ENCODE data around the gene LPAR3.

The LPAR3 gene

DNA sequence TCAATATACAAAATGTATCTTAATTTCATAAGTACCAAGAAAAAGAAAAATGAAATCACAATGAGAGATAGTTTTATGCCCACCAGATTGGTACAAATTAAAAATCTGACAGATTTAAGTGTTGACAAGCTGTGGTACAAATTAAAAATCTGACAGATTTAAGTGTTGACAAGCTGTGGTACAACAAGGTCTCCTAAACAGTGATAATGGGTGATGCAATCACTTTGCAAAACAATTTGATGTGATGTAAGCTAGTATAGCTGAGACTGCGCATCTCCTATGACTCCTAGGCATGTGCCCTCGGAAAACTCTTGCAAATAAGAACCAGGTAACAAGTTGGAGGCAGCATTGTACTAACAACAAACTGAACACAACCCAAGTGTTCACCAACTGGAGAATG is 100.6 kb downstream of the LPAR3 start:
- peak; percentile 61 for TF ChIP-seq SETDB1 (IDR thresholded peaks at IDR 0.05; ENCODE audit: insufficient read length, low read length)
- no peak for TF ChIP-seq BCL11A (tag by site-specific recombination; IDR thresholded peaks at IDR 0.05; ENCODE audit: low read depth)
- TF ChIP-seq TRIM28 (IDR thresholded peaks at IDR 0.05; ENCODE audit: borderline replicate concordance, low read length): peak; percentile 64; the same call in 1 of the 2 replicates
- TF ChIP-seq, protein P1, sequence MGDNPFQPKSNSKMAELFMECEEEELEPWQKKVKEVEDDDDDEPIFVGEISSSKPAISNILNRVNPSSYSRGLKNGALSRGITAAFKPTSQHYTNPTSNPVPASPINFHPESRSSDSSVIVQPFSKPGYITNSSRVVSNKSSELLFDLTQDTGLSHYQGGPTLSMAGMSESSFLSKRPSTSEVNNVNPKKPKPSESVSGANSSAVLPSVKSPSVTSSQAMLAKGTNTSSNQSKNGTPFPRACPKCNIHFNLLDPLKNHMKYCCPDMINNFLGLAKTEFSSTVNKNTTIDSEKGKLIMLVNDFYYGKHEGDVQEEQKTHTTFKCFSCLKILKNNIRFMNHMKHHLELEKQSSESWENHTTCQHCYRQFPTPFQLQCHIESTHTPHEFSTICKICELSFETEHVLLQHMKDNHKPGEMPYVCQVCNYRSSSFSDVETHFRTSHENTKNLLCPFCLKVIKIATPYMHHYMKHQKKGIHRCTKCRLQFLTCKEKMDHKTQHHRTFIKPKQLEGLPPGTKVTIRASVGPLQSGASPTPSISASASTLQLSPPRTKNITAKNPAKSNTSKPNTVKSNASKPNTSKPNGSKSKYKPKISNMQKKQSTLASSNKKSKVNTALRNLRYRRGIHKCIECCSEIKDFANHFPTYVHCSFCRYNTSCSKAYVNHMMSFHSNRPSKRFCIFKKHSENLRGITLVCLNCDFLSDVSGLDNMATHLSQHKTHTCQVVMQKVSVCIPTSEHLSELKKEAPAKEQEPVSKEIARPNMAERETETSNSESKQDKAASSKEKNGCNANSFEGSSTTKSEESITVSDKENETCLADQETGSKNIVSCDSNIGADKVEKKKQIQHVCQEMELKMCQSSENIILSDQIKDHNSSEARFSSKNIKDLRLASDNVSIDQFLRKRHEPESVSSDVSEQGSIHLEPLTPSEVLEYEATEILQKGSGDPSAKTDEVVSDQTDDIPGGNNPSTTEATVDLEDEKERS (tag by site-specific recombination; IDR thresholded peaks at IDR 0.05): 0 out of 2 replicates have a peak, but pooled peaks have one; percentile 23
- no peaks in the 10 kb centered on the region for H3K4me1 ChIP-seq (ENCODE audit: control insufficient read depth, insufficient read depth, low read length)
- ChIA-PET POLR2A (no interaction called here), CTCF (interaction anchor here (1.2 to 2.0 kb wide), 2 partner anchors 10 to 20 kb away, joined by 3 to 15 read pairs; no protein-coding TSS in a partner anchor)
- H3K9me3 ChIP-seq (ENCODE audit: control insufficient read depth, insufficient read depth, low read depth, low read length): no peaks in the 10 kb centered on the region
- H3K27ac ChIP-seq (ENCODE audit: extremely low read depth, low read depth, low read length): no peak overlapping the region
- H3K4me3 ChIP-seq (ENCODE audit: low read depth, low read length): no peak overlapping the region
- H3K36me3 ChIP-seq (ENCODE audit: control insufficient read depth in 2 of 2, insufficient read depth in 1 of 2, low read length in 2 of 2): no peaks in the 10 kb centered on the region

DNA sequence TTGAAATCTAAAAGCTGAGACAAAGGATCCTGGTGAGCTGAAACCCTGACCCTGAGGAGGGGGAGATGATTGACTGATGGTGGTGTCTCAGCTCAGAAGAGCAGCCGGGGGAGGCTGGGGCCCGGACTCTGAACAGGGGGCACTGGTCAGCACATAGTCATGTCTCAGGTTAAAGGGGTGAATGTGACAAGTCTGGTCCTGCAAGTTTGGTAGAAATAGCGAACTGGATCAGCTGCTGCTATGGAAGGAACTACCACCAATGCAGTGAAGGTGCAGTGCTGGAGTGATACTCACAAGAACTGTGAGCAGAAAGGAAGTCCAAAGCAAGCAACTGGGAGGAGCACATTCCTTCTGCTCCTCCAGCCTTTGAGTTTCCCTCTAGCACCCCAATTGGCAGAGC is 104.0 kb downstream of the LPAR3 start:
- TF ChIP-seq, protein P2, sequence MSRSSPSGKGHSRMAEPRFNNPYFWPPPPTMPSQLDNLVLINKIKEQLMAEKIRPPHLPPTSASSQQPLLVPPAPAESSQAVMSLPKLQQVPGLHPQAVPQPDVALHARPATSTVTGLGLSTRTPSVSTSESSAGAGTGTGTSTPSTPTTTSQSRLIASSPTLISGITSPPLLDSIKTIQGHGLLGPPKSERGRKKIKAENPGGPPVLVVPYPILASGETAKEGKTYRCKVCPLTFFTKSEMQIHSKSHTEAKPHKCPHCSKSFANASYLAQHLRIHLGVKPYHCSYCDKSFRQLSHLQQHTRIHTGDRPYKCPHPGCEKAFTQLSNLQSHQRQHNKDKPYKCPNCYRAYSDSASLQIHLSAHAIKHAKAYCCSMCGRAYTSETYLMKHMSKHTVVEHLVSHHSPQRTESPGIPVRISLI (tag by site-specific recombination; IDR thresholded peaks at IDR 0.05): no peak
- no peak for TF ChIP-seq ZFP3 (tag by site-specific recombination; IDR thresholded peaks at IDR 0.05; ENCODE audit: low read depth)
- no peak for TF ChIP-seq ZNF501 (tag by site-specific recombination; IDR thresholded peaks at IDR 0.05)
- no peak for TF ChIP-seq HOXC10 (CRISPR knock-in tag; IDR thresholded peaks at IDR 0.05)
- no peak for TF ChIP-seq ZBTB17 (tag by site-specific recombination; IDR thresholded peaks at IDR 0.05)
- no peak for TF ChIP-seq ZNF76 (tag by site-specific recombination; IDR thresholded peaks at IDR 0.05; ENCODE audit: borderline replicate concordance, low read depth)
- no peak for TF ChIP-seq ZNF626 (tag by site-specific recombination; IDR thresholded peaks at IDR 0.05)
- no peak for TF ChIP-seq REPIN1 (tag by site-specific recombination; IDR thresholded peaks at IDR 0.05; ENCODE audit: low read depth)
- TF ChIP-seq, protein P3, sequence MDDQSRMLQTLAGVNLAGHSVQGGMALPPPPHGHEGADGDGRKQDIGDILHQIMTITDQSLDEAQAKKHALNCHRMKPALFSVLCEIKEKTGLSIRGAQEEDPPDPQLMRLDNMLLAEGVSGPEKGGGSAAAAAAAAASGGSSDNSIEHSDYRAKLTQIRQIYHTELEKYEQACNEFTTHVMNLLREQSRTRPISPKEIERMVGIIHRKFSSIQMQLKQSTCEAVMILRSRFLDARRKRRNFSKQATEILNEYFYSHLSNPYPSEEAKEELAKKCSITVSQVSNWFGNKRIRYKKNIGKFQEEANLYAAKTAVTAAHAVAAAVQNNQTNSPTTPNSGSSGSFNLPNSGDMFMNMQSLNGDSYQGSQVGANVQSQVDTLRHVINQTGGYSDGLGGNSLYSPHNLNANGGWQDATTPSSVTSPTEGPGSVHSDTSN (CRISPR knock-in tag; IDR thresholded peaks at IDR 0.05): no peak
- no peak for TF ChIP-seq ZNF2 (tag by site-specific recombination; IDR thresholded peaks at IDR 0.05)
- TF ChIP-seq, protein P4, sequence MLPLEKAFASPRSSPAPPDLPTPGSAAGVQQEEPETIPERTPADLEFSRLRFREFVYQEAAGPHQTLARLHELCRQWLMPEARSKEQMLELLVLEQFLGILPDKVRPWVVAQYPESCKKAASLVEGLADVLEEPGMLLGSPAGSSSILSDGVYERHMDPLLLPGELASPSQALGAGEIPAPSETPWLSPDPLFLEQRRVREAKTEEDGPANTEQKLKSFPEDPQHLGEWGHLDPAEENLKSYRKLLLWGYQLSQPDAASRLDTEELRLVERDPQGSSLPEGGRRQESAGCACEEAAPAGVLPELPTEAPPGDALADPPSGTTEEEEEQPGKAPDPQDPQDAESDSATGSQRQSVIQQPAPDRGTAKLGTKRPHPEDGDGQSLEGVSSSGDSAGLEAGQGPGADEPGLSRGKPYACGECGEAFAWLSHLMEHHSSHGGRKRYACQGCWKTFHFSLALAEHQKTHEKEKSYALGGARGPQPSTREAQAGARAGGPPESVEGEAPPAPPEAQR (tag by site-specific recombination; IDR thresholded peaks at IDR 0.05): no peak
- TF ChIP-seq ZNF664 (tag by site-specific recombination; IDR thresholded peaks at IDR 0.05): no peak
- no peak for TF ChIP-seq ZNF600 (tag by site-specific recombination; IDR thresholded peaks at IDR 0.05)
- TF ChIP-seq ZNF585B (tag by site-specific recombination; IDR thresholded peaks at IDR 0.05): no peak
- TF ChIP-seq, protein P5, sequence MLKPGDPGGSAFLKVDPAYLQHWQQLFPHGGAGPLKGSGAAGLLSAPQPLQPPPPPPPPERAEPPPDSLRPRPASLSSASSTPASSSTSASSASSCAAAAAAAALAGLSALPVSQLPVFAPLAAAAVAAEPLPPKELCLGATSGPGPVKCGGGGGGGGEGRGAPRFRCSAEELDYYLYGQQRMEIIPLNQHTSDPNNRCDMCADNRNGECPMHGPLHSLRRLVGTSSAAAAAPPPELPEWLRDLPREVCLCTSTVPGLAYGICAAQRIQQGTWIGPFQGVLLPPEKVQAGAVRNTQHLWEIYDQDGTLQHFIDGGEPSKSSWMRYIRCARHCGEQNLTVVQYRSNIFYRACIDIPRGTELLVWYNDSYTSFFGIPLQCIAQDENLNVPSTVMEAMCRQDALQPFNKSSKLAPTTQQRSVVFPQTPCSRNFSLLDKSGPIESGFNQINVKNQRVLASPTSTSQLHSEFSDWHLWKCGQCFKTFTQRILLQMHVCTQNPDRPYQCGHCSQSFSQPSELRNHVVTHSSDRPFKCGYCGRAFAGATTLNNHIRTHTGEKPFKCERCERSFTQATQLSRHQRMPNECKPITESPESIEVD (tag by site-specific recombination; IDR thresholded peaks at IDR 0.05): no peak
- no peak for TF ChIP-seq ZNF23 (tag by site-specific recombination; IDR thresholded peaks at IDR 0.05; ENCODE audit: borderline replicate concordance)
- no peak for TF ChIP-seq SP2 (tag by site-specific recombination; IDR thresholded peaks at IDR 0.05)
- no peak for TF ChIP-seq ZNF155 (tag by site-specific recombination; IDR thresholded peaks at IDR 0.05)
- ChIA-PET POLR2A (interaction anchor here (1.4 kb wide), 1 partner anchor 14 kb away, joined by 3 read pairs; no protein-coding TSS in a partner anchor), CTCF (interaction anchor here (0.5 to 1.1 kb wide), 3 partner anchors 14 to 146 kb away, joined by 3 read pairs; no protein-coding TSS in a partner anchor)
- Histone ChIP-seq H3K9me3 (ENCODE audit: control insufficient read depth, insufficient read depth, low read depth, low read length) (no peaks in the 10 kb centered on the region), H3K4me1 (ENCODE audit: control insufficient read depth, insufficient read depth, low read length) (no peaks in the 10 kb centered on the region), H3K36me3 (ENCODE audit: control insufficient read depth in 2 of 2, insufficient read depth in 1 of 2, low read length in 2 of 2) (no peaks in the 10 kb centered on the region), H3K27ac (ENCODE audit: extremely low read depth, low read depth, low read length) (no peak overlapping the region), H3K4me3 (ENCODE audit: low read depth, low read length) (no peak overlapping the region)
